ENCODE results near the gene TCERG1L.
"Not testable (repeated sequence)": the region's sequence is repeated elsewhere in the genome, so short reads cannot be mapped to it uniquely, and the experiment has no call there.

Gene TCERG1L

GRCh38 chr10:131187926-131188325 is 123.6 kb downstream of the TCERG1L start:
- in situ Hi-C loops (cut with MboI; ENCODE audit: low sequenced_read_pairs): no loop called here

- in situ Hi-C loops (cut with MboI; ENCODE audit: low sequenced_read_pairs): no loop called here
Measured at GRCh38 chr10:131187274-131187673, 124.2 kb downstream of the TCERG1L start.

GRCh38 chr10:131186547-131187253 is 124.8 kb downstream of the TCERG1L start:
- in situ Hi-C loops (cut with MboI; ENCODE audit: low sequenced_read_pairs): no loop called here

- in situ Hi-C loops (cut with MboI; ENCODE audit: low sequenced_read_pairs): no loop called here
Measured at GRCh38 chr10:131184503-131184902, 127.0 kb downstream of the TCERG1L start.

GRCh38 chr10:131183546-131184045 is 127.9 kb downstream of the TCERG1L start:
- in situ Hi-C loops (cut with MboI; ENCODE audit: low sequenced_read_pairs): no loop called here

GRCh38 chr10:131181456-131181855 is 130.1 kb downstream of the TCERG1L start:
- in situ Hi-C loops (cut with MboI; ENCODE audit: low sequenced_read_pairs): no loop called here

GRCh38 chr10:131180740-131181415 is 130.6 kb downstream of the TCERG1L start:
- in situ Hi-C loops (cut with MboI; ENCODE audit: low sequenced_read_pairs): no loop called here

- in situ Hi-C loops (cut with MboI; ENCODE audit: low sequenced_read_pairs): no loop called here
Measured at GRCh38 chr10:131180086-131180485, 131.4 kb downstream of the TCERG1L start.

GRCh38 chr10:131179361-131179760 is 132.2 kb downstream of the TCERG1L start:
- in situ Hi-C loops (cut with MboI; ENCODE audit: low sequenced_read_pairs): no loop called here

- in situ Hi-C loops (cut with MboI; ENCODE audit: low sequenced_read_pairs): no loop called here
Measured at GRCh38 chr10:131178521-131179331, 132.8 kb downstream of the TCERG1L start.

GRCh38 chr10:131177431-131178327 is 133.8 kb downstream of the TCERG1L start:
- in situ Hi-C loops (cut with MboI; ENCODE audit: low sequenced_read_pairs): no loop called here

- in situ Hi-C loops (cut with MboI; ENCODE audit: low sequenced_read_pairs): no loop called here
Measured at GRCh38 chr10:131176907-131177306, 134.6 kb downstream of the TCERG1L start.

- in situ Hi-C loops (cut with MboI; ENCODE audit: low sequenced_read_pairs): not testable (repeated sequence)
Measured at GRCh38 chr10:131176324-131176723, 135.2 kb downstream of the TCERG1L start.

GRCh38 chr10:131175891-131176290 is 135.6 kb downstream of the TCERG1L start:
- in situ Hi-C loops (cut with MboI; ENCODE audit: low sequenced_read_pairs): no loop called here

- in situ Hi-C loops (cut with MboI; ENCODE audit: low sequenced_read_pairs): no loop called here
Measured at GRCh38 chr10:131174651-131175540, 136.6 kb downstream of the TCERG1L start.

- in situ Hi-C loops (cut with MboI; ENCODE audit: low sequenced_read_pairs): no loop called here
Measured at GRCh38 chr10:131174211-131174565, 137.3 kb downstream of the TCERG1L start.

- in situ Hi-C loops (cut with MboI; ENCODE audit: low sequenced_read_pairs): no loop called here
Measured at GRCh38 chr10:131173484-131174210, 137.9 kb downstream of the TCERG1L start.

- in situ Hi-C loops (cut with MboI; ENCODE audit: low sequenced_read_pairs): no loop called here
Measured at GRCh38 chr10:131172433-131172832, 139.1 kb downstream of the TCERG1L start.

GRCh38 chr10:131169146-131169545 is 142.4 kb downstream of the TCERG1L start:
- in situ Hi-C loops (cut with MboI; ENCODE audit: low sequenced_read_pairs): no loop called here

Measured in hTERT RPE-1 (cell line).